ENCODE measurements around the gene LIPM. TPM values are rescaled to one million over a fixed set of nuclear protein-coding genes. Genes with fewer than 3 reads are reported as not detected.

LIPM gene
- total and polyA plus RNA-seq, 10 donors, result not detected

- Histone ChIP-seq H3K36me3 (no peaks in the 10 kb centered on the region), H3K9me3 (no peaks in the 10 kb centered on the region), H3K27me3 (replicated peaks in 1 of 7) (no peaks in the 10 kb centered on the region), H3K4me3 (peak overlapping the region in 2 of 8 donors; percentile 16 to 28), H3K4me1 (peaks cover 0 to 58% (median 8%) of the 10 kb centered on the region in 6 donors), H3K27ac (peak overlapping the region in 1 of 8 donors; percentile 84)
- no peak for TF ChIP-seq POLR2AphosphoS5 (IDR thresholded peaks at IDR 0.05)
- no peak for TF ChIP-seq POLR2A (IDR thresholded peaks at IDR 0.05)
- TF ChIP-seq CTCF (IDR thresholded peaks at IDR 0.05 in 8 of 11, conservative IDR thresholded peaks at IDR 0.05 in 3 of 11), result no peak
- intact Hi-C loops (cut with DNase I; ENCODE audit: low total_unique reads), result no loop called here
- DNase-seq, result no peak
- 74 to 97% (median 86%) methylated on average over 1 of the region's 1 CpG for WGBS, 5 donors
These were observed 46.7 kb downstream of the LIPM start for GRCh38 chr10:88849234-88849633.

- peak overlapping the region in 4 of 8 donors; percentile 4 to 47 (median 22) for H3K4me3 ChIP-seq
- WGBS, 5 donors, result 88 to 93% (median 89%) methylated on average over 1 of the region's 1 CpG
These were observed 48.2 kb downstream of the LIPM start for GRCh38 chr10:88850712-88851111.

GRCh38 chr10:88851706-88852105 is 49.2 kb downstream of the LIPM start, which contains the start of gene ANKRD22:
Gene ANKRD22, minus strand, starts transcription at chr10:88851844. Its CDS starts 237 bp downstream, at chr10:88851607.
- TF ChIP-seq POLR2A (IDR thresholded peaks at IDR 0.05) (no peak), POLR2AphosphoS5 (IDR thresholded peaks at IDR 0.05) (no peak), CTCF (IDR thresholded peaks at IDR 0.05 in 8 of 11, conservative IDR thresholded peaks at IDR 0.05 in 3 of 11) (no peak)
- Histone ChIP-seq H3K27me3 (replicated peaks in 1 of 7) (no peaks in the 10 kb centered on the region), H3K9me3 (no peaks in the 10 kb centered on the region), H3K27ac (peak within 1 kb of the TSS in 7 of 8 donors; percentile 46 to 84 (median 77)), H3K36me3 (no peaks in the 10 kb centered on the region), H3K4me3 (peak within 1 kb of the TSS in 5 of 8 donors; percentile 8 to 47 (median 16)), H3K4me1 (peaks cover 0 to 64% (median 8%) of the 10 kb centered on the region in 6 donors)
- WGBS, 5 donors, result 41 to 65% (median 53%) methylated on average over 5 of the region's 5 CpGs
- no peak for DNase-seq
- intact Hi-C loops (cut with DNase I; ENCODE audit: low total_unique reads), result no loop called here

More at GRCh38 chr10:88850712-88851111, 48.2 kb downstream of the LIPM start:
- peak overlapping the region in 5 of 8 donors; percentile 72 to 84 (median 79) for H3K27ac ChIP-seq
- TF ChIP-seq POLR2A (IDR thresholded peaks at IDR 0.05) (no peak), CTCF (IDR thresholded peaks at IDR 0.05 in 8 of 11, conservative IDR thresholded peaks at IDR 0.05 in 3 of 11) (no peak), POLR2AphosphoS5 (IDR thresholded peaks at IDR 0.05) (no peak)
- no peaks in the 10 kb centered on the region for H3K36me3 ChIP-seq
- H3K9me3 ChIP-seq, result no peaks in the 10 kb centered on the region
- intact Hi-C loops (cut with DNase I; ENCODE audit: low total_unique reads), result no loop called here
- H3K4me1 ChIP-seq, result peaks cover 0 to 64% (median 8%) of the 10 kb centered on the region in 6 donors
- no peaks in the 10 kb centered on the region for H3K27me3 ChIP-seq (replicated peaks in 1 of 7)
- DNase-seq, result no peak

- Histone ChIP-seq H3K4me1 (peaks cover 0 to 64% (median 8%) of the 10 kb centered on the region in 6 donors), H3K36me3 (no peaks in the 10 kb centered on the region), H3K4me3 (no peak overlapping the region), H3K27me3 (replicated peaks in 1 of 7) (no peaks in the 10 kb centered on the region), H3K9me3 (no peaks in the 10 kb centered on the region), H3K27ac (peak overlapping the region in 6 of 8 donors; percentile 46 to 84 (median 78))
- no peak for DNase-seq
- intact Hi-C loops (cut with DNase I; ENCODE audit: low total_unique reads), result no loop called here
- WGBS, 5 donors, result 76 to 96% (median 95%) methylated on average over 4 of the region's 4 CpGs
- no peak for TF ChIP-seq POLR2A (IDR thresholded peaks at IDR 0.05)
- no peak for TF ChIP-seq POLR2AphosphoS5 (IDR thresholded peaks at IDR 0.05)
- no peak for TF ChIP-seq CTCF (IDR thresholded peaks at IDR 0.05 in 8 of 11, conservative IDR thresholded peaks at IDR 0.05 in 3 of 11)
These were observed 49.8 kb downstream of the LIPM start for GRCh38 chr10:88852327-88852726.
